Myocyte (in vitro differentiated cells): ENCODE measurements around the gene ANKRD13C. TPM values are rescaled to one million over a fixed set of nuclear protein-coding genes. Genes with fewer than 3 reads are reported as not detected.
"Not testable (repeated sequence)": the region's sequence is repeated elsewhere in the genome, so short reads cannot be mapped to it uniquely, and the experiment has no call there.

Source experiments
- DNase-seq: peaks from one replicate; pipeline ENCODE4 v3.0.0-alpha.2; 2012; ENCODE audit warnings: low read depth
- total RNA-seq: library from RNA; depleted of rRNA; stranded (reverse); fragments of >200 nt; gene quantifications from 2 replicates; pipeline ENCODE4 v1.2.3, GENCODE V29; 2014

Gene ANKRD13C
- total RNA-seq, 1 donor from 2014 or later = 37.2 TPM

DNA sequence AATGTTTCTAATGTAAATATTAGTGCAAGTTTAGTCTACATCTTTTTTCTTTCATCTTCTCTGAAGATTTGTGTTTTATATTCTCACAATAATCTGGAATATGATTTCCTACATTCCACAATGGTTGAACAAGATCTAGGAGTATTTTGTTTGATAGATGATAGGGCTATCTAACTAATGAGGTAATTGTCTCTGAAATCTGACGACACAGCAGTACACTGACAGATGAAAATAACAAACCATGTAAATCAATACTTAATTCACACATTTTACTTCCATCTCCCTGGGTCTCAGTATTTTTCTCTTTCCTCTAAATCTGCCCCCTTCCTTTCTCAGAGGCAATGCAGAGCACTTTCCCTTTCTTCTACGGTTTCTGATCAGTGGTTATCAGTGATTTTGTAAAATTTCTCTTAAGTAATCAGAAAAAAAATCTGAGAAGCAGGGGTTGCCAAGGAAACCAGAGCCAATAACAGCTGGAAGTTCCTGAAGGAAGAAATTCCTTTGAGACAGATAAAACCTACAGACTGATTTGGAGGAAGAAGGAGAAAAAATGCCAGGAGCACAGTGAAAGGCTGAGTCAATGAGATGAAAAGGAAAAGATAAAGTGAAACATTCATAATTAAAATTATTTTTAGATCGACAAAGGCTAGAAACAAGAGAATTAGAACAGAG lies 7.3 kb upstream of the ANKRD13C start:
- peak; percentile 19 for DNase-seq

DNA sequence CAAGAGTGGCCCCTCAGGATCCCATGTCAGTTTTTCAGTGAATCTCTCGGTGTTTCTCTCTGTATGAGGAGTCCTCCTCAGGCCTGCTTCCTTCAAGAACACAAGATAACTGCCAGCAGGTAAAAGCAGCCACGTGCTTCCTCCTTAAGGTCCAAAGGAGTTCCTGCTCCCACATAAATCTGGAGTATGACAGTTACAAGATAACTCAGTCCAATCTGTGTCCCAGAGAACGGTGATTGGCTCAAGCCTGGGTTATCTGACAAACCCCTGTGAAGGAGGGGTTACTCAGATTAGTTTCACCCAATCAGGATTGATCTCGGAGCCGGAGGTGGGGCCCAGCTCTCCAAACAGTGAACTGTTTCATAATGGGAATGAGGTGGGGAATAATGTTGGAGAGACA lies 5.8 kb upstream of the ANKRD13C start:
- DNase-seq = no peak

DNA sequence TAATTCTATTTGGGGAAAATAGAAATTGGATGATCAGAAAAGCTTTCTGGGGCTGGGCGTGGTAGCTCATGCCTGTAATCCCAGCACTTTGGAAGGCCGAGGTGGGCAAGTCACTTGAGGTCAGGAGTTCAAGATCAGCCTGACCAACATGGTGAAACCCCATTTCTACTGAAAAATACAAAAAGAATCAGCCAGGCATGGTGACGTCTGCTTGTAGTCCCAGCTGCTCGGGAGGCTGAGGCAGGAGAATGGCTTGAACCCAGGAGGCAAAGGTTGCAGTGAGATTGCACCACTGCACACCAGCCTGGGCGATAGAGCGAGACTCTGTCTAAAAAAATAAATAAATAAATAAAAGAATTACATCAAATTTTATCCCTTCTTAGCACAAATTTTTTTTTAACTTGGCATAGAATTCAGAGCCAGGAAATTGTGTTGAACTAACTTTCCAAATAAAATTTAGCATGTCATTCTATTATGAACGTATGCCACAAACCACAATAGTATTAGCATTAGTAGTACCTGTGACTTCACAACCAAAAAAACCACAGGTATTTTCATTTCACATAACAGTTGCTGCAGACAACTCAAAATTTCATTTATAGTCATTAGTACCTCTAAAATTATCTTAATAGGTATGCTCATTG lies 4.5 kb upstream of the ANKRD13C start:
- DNase-seq = peak; percentile 61

DNA sequence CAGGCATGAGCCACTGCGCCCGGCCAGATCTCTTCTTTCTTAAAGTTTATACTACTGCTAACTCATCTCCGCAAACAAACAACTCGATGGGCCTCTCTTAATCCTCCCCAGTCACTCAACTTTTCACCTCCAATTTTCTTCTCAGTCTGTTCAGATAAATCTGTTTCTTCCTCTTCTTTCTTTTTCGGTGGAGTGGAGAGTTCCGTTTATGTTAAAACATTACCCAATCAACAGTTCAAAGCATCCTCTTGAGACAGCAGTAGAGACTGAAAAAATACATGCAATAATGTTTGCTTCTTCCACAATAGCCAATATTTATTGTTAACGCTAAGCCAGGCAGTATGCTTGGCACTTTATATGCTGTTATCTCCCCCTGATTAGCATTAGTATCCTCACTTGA lies 1.4 kb upstream of the ANKRD13C start:
- DNase-seq = no peak

DNA sequence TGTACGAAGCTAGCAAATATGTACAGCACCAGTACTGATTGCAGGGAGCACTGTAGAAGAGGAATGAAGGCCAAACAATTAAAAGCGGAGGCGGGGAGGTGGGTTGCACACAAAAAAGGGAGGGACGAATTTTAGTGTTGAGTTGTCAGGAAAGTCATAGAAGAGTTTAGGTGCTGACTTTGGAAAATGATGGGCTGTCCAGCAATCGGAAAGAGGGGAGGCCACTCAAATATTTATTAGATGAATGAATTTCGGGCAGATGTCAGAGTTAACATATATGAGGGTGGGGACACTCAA lies 537 bp upstream of the ANKRD13C start:
- no peak for DNase-seq

DNA sequence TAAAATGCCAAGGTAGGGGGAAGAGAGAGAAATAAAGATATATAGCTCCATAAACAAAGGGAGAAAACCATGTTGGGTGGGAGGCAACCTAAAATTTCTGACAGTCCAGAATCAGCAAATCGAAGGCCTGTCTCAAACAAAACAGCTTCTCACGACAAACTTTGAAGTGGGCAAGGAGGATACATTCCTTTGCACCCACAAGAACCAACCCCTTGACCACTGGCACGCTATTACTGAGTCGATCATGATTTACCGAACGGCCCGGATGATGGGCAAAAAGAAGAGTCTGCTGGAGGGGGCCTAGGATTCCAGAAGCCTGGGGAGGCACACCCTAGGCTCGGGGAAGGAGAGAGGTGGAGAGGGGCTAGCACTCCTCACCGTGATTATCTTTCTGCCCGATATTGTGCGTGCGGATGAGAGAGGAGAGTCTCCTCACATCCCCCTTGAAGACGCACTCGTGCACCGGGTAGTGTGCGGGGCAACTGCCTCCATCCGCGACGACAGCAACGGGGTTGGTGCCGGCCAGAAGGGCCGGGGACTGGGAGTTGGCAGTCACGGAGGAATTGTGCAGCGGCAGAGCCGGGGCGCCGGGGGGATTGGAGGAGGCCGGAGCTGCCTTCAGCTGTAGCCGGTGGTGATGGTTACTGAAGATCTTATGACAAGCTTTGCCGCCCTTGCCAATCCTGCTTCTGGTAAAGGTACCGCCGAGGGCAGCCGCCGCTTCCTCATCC lies 756 bp downstream of the ANKRD13C start:
- DNase-seq = peak; percentile 83

DNA sequence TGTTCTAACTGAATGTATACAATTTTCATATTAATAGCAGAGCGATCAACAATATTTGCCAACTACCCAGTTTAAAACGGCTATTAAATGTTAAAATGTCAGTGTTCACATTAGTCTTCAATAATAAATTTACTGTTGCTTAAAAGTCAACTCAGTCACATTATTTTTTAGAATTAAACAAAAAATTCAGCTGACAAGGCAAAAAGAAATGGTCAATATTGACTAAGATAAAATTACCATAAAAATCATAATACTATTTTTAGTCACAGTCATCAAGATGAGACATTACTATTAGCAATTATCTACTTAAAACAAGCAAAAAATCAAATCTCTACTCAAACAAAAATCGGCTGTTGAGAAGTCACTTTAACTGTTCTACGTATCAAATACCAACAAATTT lies 1.5 kb downstream of the ANKRD13C start:
- no peak for DNase-seq

DNA sequence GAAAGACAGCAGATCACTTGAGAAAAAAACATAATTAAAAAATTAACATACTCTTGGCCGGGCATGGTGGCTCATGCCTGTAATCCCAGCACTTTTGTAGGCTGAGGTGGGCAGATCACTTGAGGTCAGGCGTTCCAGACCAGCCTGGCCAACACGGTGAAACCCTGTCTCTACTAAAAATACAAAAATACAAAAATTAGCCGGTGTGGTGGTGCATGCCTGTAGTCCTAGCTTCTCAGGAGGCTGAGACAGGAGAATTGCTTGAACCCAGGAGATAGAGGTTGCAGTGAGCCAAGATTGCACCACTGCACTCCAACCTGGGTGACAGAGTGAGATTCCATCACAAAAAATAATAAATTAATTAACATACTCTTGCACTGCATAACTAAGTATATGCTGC lies 4.7 kb downstream of the ANKRD13C start:
- DNase-seq = not testable (repeated sequence)

DNA sequence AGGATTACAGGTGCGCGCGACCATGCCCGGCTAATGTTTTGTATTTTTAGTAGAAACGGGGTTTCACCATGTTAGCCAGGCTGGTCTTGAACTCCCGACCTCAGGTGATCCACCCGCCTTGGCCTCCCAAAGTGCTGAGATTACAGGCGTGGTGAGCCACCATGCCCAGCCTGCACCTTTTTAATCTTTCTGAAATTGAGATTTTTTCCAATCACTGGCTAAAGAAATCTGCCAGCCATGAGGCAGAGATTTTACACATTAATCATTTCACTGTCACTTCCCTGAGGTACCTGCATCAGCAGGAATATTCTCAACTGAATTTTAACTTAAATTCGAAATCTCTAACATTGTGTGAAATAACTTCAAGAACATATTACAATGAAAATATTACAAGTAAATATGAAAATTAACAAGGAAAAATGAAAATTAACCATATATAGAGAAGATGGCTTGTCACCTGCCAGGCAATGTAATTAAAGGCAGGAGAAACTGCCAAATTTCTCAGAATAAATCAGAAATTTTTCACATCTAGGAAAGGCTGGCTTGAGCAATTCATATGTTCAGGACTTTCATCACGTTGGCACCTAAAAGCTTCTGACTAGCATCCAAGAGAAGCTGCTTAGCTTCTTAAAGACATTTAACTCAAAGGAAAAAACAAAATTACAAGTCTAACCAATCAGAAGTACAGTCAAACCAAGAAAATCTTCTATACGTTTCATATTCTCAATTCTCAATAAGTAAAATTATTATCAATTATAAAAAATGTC lies 5.9 kb downstream of the ANKRD13C start:
- no peak for DNase-seq

DNA sequence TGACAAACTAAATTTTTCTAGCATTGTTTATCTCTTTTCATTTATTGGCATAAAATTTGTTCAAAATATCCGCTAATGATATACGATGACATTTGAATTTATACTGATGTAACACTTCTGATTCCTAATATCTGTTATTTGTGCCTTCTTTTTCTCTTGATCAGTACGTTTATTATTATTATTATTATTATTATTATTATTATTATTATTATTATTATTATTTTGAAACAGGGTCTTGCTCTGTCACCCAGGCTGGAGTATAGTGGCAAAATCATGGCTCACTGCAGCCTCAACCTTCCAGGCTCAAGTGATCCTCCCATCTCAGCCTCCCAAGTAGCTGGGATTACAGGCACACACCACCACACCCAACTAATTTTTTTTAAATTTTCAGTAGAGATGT lies 14.9 kb downstream of the ANKRD13C start:
- DNase-seq = not testable (repeated sequence)

DNA sequence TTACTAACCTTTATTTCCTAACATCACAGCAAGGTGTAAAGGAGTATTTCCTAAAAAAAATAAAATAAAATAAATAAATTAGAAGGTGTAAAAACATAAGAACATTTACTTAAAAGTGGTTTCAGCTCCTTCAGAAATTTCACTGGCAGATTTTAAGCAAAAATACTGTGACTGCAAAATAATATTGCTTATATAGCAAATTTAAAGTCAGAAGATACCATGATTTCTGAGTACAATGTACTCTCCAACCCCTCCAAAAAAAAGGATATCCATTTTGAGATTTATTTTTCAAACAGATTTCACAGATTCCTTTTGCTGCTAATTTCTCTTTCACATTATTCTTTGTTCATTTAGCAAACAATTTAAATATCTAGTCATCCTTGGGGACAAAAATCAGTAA lies 18.5 kb downstream of the ANKRD13C start:
- DNase-seq = no peak

DNA sequence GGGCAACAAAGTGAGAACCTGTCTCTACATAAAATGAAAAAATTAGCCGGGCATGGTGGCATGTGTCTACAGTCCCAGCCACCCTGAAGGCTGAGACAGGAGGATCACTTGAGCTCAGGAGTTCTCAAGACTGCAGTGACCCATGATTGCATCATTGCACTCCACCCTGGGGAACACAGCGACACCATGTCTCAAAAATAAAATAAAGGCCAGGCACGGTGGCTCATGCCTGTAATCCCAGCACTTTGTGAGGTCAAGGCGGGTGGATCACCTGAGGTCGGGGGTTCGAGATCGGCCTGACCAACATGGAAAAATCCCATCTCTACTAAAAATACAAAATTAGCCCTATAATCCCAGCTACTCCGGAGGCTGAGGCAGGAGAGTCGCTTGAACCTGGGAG lies 20.1 kb downstream of the ANKRD13C start:
- no peak for DNase-seq

DNA sequence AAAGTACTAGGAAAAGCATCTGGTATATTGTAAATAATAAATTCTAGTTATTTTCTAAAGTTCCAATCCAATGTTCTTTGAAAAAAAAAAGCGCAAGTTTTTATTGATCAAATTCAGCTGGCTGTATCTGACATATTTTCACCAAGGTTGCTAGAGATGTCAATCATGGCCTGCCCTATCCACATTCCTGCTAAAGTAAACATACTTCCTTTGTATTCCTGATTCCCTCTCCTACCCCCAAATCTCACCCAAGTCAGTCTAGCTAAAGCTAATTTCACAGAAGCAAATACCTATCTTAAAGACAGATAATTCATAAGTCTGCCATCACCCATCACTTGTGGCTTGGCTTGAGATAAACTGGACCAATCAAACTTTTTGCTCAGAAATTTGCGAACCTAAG lies 21.3 kb downstream of the ANKRD13C start:
- DNase-seq = no peak

DNA sequence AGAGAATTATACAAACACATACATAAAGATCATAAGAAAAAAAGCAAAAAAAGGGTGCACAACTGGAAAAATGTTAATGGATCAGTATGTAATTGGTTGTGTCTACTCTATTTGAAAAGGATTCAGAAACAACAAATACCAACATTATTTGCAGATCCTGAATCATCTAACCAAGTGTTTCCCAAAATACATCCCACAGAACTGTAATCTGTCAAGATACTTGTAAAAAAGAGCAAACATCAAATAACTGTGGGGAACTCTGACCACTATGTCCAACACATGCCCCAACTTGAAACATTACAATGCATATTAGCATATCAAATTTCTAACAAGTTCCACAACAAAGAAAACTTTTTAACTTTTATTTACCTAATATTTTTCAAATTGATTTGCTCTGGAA lies 22.6 kb downstream of the ANKRD13C start:
- peak; percentile 59 for DNase-seq

DNA sequence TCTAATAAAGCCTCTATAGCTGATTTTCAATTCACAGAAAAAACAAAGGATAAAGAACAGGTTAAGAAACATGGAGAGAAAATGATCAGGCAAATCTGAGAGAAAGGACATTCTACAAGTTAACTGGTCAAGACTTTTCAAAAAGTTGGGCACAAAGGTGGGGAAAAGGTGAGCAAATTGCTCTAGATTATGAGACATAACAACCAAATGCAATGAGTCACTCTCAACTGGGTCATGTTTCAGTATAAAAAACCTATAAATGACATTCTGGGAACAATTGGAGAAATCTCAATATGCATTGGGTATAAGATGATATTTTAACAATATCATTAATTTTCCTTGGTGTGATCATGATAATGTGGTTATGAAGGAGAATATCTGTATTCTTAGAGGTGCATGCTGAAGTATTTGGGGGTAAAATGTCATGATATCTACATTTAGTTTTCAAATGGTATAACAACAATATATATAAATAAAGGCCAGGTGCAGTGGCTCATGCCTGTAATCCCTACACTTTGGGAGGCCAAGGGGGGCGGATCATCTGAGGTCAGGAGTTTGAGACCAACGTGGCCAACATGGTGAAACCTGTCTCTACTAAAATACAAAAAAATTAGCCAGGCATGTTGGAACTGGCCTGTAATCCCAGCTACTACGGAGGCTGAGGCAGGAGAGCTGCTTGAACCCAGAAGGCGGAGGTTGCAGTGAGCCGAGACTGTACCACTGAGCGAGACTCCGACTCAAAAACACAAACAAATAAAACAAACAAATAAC lies 27.0 kb downstream of the ANKRD13C start:
- no peak for DNase-seq

DNA sequence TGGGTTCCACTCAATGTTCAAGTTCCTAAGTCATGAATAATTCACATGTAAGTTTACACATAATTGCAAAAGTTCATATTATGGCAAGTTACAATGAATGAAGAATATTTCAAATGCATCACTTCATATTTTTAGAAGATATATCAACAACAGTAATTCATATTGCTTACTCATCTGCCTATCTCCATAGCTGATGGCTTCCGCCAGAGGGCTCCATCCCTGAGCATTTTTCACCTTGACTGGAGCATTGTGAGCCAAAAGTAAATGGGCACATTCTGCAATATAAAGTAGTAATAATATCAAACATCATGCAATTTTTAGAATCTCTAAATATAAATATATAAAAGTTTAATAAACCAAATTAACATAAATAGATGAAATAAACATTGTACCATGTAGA lies 29.8 kb downstream of the ANKRD13C start:
- DNase-seq = no peak

DNA sequence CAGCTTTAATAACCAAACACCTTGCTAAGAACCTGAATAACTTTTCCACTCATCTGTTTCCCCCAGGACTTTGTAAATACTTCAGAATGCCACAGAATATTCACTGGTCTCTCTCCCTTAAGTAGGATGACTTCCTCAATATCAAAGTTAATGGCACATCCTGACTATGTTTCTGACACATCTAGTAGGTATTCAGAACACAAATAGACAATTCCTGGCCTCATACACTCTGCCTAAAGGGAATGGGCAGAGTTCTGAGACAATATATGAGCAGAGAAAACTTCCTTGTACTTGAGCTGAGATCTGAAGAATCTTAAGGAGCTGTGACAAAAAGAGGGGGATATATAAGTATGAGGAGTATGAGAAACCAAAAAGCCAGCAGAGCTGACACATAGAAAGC lies 34.8 kb downstream of the ANKRD13C start:
- no peak for DNase-seq

DNA sequence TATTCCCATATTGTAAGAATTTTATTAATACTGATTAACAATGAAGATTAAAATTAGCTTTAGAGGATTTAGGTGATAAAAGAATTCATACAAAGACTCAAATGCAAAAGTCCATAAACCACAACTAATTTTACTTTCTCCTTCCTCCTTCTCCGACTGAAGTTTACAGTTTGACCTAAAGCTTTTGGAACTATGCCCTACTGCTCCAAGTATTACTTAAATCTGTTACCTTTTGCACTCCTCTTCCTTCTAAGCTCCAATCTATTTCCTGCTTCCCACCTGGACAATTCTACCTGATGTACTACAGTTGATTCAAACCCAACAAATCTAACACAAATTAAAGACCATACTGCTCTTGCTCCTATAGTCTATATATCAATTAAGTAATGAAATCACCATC lies 36.3 kb downstream of the ANKRD13C start:
- DNase-seq = no peak

DNA sequence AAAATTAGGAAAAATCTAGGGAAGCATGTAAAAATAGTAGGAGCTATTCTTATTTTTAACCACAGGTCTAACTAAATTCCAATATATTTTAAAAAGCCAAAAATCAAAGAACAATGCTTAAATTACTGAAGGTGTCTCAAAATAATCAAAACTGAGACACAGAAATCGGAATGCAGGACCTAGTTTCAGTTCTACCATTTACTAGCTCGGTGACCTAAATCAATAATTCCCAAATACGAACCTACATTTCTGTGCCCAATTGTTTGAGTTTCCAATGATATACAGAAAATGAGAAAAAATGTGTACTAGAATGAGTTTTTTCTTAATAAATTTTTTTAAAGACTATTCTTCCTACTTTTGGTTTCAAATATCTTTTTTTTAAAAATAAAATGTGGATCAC lies 37.4 kb downstream of the ANKRD13C start:
- no peak for DNase-seq

DNA sequence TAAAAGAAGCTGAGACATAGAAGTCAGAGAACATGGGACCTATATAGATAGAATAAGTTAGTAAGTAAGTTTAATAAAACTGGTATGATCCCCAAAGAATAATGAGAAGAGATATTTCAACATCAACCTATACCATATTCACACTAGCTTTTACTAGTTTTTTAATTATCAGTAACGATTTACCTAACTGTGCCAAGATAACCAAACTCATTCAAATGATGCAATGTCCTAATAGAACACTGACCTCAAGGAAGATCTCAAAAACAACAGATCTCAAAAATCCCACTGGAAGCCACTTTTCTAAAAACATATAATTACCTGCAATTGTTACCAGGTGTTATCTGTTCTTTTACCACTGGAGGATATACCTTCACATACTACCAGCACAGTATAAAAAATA lies 38.7 kb downstream of the ANKRD13C start:
- DNase-seq = no peak

DNA sequence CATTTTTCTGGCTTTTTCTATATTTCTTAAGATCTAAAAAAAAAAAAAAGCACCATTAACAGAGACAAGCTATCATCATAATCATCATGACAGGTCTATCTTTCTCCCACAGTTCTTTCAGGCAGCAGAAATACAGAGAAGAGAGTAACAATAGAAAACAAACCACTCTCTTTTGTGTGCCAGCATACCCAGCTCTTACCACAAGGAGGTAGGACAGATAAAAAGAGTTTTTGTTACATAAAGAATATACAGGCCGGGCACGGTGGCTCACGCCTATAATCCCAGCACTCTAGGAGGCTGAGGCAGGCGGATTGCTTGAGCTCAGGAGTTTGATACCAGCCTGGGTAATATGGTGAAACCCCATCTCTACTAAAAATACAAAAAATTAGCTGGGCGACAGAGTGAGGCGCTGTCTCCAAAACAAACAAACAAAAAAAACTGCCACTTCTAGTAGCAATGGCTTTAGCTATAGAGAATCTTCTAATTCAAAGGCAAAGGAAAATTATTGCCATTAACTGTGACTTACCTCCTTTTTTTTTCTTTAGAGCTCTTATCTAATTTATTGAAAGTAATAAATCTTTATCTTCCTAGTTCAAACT lies 39.7 kb downstream of the ANKRD13C start:
- no peak for DNase-seq
